Uterus (tissue), 4 donors: ENCODE data around the gene ZNF419. TPM values are rescaled to one million over a fixed set of nuclear protein-coding genes. Genes with fewer than 3 reads are reported as not detected.
"Not testable (repeated sequence)": the region's sequence is repeated elsewhere in the genome, so short reads cannot be mapped to it uniquely, and the experiment has no call there.

Experiments used
- DNase-seq, 2 donors: peaks; one replicate each; pipeline ENCODE4 v3.0.0-alpha.2; 2019 to 2020
- H3K27ac ChIP-seq, 2 donors: fragments of 200-600 bp; sonication (generic); 1 replicate in 1 of 2; 2 replicates in 1 of 2; pipeline ENCODE4 v1.5.1; 2016 to 2018
- H3K27me3 ChIP-seq, 2 donors: fragments of 200-600 bp; sonication (generic); one replicate each; pipeline ENCODE4 v1.5.1; 2018 to 2019; ENCODE audit warnings: control low read depth in 1 of 2
- H3K36me3 ChIP-seq, 2 donors: fragments of 200-600 bp; sonication (generic); one replicate each; pipeline ENCODE4 v1.5.1; 2019; ENCODE audit warnings: control low read depth in 1 of 2
- H3K4me1 ChIP-seq, 2 donors: fragments of 200-600 bp; sonication (generic); one replicate each; pipeline ENCODE4 v1.5.1; 2018 to 2019; ENCODE audit warnings: control low read depth in 1 of 2
- H3K4me3 ChIP-seq, 2 donors: fragments of 200-600 bp; sonication (generic); 1 replicate in 1 of 2; 2 replicates in 1 of 2; pipeline ENCODE4 v1.5.1; 2018 to 2019; ENCODE audit warnings: mild to moderate bottlenecking in 1 of 2
- H3K9me3 ChIP-seq, 2 donors: fragments of 200-600 bp; sonication (generic); one replicate each; pipeline ENCODE4 v1.5.1; 2019; ENCODE audit warnings: control low read depth in 1 of 2
- CTCF ChIP-seq, 4 experiments: fragments of 200-600 bp in 2 of 4; fragments of 450-650 bp in 2 of 4; sonication (generic) in 2 of 4; IDR thresholded peaks; one replicate each; pipeline ENCODE4 v1.5.1; 2016 to 2019; ENCODE audit warnings: antibody characterized with exemption in 4 of 4, mild to moderate bottlenecking in 2 of 4, moderate library complexity in 1 of 4
- POLR2A ChIP-seq, 2 donors: fragments of 450-650 bp; IDR thresholded peaks; one replicate each; pipeline ENCODE4 v1.6.1; 2016; ENCODE audit warnings: antibody characterized with exemption in 2 of 2, mild to moderate bottlenecking in 1 of 2, moderate library complexity in 1 of 2
- intact Hi-C: fragments of 100-400 bp; cut with DNase I; formaldehyde crosslinking; loops from one replicate; pipeline ENCODE4 v1.15.1; 2023; ENCODE audit warnings: low total_unique reads
- total RNA-seq, 4 donors: library from RNA; depleted of rRNA in 3 of 4; stranded (reverse); fragments of >200 nt in 3 of 4; gene quantifications; one replicate each; pipeline versions ENCODE4 v1.1.0 to v1.2.4, GENCODE V29; 2014 to 2023
- donor health status: DM: yes; HTN: yes; CAD: no.

ZNF419 gene
- total RNA-seq, 4 donors from 2014 or later = 2.6 to 69.4 (median 16.9) TPM

DNA sequence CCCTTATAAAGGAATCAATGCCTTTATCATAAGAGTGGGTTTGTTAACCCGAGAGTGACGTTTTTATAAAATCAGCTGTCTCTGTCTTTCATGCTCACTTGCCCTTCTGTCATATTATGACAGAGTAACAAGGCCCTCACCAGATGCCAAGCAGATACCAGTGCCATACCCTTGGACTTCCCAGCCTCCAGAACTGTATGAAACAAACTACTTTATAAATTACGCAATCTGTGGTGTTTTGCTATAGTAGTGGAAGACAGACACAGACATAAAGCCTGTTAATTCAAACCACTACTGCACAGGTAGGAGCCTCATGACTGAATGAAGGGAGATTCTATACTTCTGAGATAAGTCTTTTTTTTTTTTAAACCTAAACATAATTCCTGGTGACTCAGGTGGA is 35.2 kb upstream of the ZNF419 start:
- Histone ChIP-seq H3K4me1 (no peaks in the 10 kb centered on the region), H3K27ac (no peak overlapping the region), H3K36me3 (no peaks in the 10 kb centered on the region), H3K9me3 (peaks cover 0 to 46% of the 10 kb centered on the region in 2 donors), H3K27me3 (no peaks in the 10 kb centered on the region), H3K4me3 (no peak overlapping the region)
- intact Hi-C loops = no loop called here
- TF ChIP-seq CTCF (IDR thresholded peaks at IDR 0.05) (no peak), POLR2A (IDR thresholded peaks at IDR 0.05) (no peak)
- DNase-seq = no peak

GRCh38 chr19:57465680-57466381 is 21.7 kb upstream of the ZNF419 start:
- Histone ChIP-seq H3K9me3 (peaks cover 2 to 63% of the 10 kb centered on the region in 2 donors), H3K4me1 (no peaks in the 10 kb centered on the region), H3K27me3 (no peaks in the 10 kb centered on the region), H3K36me3 (no peaks in the 10 kb centered on the region), H3K27ac (no peak overlapping the region), H3K4me3 (no peak overlapping the region)
- DNase-seq = no peak
- intact Hi-C loops = no loop called here
- TF ChIP-seq POLR2A (IDR thresholded peaks at IDR 0.05) (no peak), CTCF (IDR thresholded peaks at IDR 0.05) (no peak)

DNA sequence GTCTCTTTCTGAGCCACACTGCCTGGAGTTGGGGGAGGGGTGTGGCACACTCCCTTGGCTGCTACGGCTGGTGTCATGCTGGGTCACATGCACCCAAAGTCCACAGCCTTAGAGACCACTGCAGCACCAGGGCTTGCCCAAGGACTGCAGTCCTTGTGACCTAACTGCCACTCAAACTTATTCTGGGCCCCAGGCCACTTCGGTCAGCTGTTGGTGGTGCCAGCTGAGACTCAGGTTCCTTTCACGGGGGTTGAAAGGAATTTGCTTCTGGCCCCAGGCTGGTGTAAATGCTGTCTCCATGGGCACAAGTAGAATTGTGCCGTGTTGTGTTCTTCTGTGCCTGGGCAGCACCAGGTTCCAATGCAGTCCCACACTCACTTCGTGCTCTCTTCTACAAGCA is 21.1 kb upstream of the ZNF419 start:
- intact Hi-C loops = no loop called here
- H3K4me1 ChIP-seq = no peaks in the 10 kb centered on the region
- TF ChIP-seq POLR2A (IDR thresholded peaks at IDR 0.05) (no peak), CTCF (IDR thresholded peaks at IDR 0.05) (no peak)
- no peak for DNase-seq
- H3K36me3 ChIP-seq = no peaks in the 10 kb centered on the region
- H3K27me3 ChIP-seq = no peaks in the 10 kb centered on the region
- H3K4me3 ChIP-seq = no peak overlapping the region
- H3K9me3 ChIP-seq = peaks cover 2 to 65% of the 10 kb centered on the region in 2 donors
- no peak overlapping the region for H3K27ac ChIP-seq

GRCh38 chr19:57473646-57474045 is 13.9 kb upstream of the ZNF419 start:
- Histone ChIP-seq H3K27ac (no peak overlapping the region), H3K36me3 (no peaks in the 10 kb centered on the region), H3K4me3 (no peak overlapping the region), H3K27me3 (no peaks in the 10 kb centered on the region), H3K9me3 (peaks cover 2 to 74% of the 10 kb centered on the region in 2 donors), H3K4me1 (no peaks in the 10 kb centered on the region)
- no peak for DNase-seq
- intact Hi-C loops = no loop called here
- TF ChIP-seq POLR2A (IDR thresholded peaks at IDR 0.05) (no peak), CTCF (IDR thresholded peaks at IDR 0.05) (no peak)

DNA sequence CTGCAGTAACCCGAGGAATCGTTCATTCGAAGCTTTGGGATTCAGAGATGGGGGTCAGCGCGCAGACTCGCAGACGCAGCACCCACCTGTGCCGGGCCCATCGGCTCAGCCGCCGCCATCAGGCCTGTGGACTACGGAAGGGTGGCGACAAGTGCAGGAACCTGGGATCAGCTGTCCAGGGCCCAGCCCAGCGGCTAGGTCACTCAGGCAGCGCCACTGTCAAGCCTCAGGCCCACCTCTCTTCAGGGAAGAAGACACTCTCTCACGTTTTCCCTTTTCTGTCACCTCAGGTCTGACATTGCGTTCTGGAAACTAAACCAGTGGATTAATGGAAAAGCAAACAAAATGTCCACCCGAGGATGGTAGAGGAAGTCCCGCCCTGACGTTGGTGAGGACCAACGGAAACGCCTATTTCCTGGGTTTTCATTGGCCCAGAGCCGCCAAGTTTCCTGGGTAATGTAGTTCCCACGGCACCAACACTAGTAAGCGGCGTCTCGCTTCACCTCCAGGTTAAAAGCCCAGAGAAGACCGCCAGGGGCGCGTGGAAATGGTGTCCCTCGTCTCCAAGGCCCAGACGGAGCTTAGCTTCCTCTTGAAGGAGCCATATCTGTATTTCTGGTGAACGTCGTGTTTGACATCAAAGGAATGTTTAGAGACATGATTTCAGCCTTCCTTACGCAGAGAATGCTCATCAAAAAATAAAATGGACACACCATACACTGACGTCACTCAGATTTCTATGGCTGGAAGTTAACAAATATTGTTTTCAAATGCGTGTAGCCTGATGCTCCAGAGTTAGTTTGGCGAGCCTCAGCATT is 10.2 kb upstream of the ZNF419 start, which contains the start of gene ZNF772:
Gene ZNF772, minus strand, starts transcription at position 376 of the 818 bp plus-strand sequence. Its CDS starts 257 bp downstream, at position 119.
- Histone ChIP-seq H3K27ac (peak within 1 kb of the TSS; percentile 60 to 61), H3K9me3 (peaks cover 0 to 39% of the 10 kb centered on the region in 2 donors), H3K4me3 (peak within 1 kb of the TSS; percentile 40 to 72), H3K36me3 (no peaks in the 10 kb centered on the region), H3K27me3 (no peaks in the 10 kb centered on the region), H3K4me1 (no peaks in the 10 kb centered on the region)
- TF ChIP-seq CTCF (IDR thresholded peaks at IDR 0.05) (peak in 2 of 4 experiments; percentile 28 to 38), POLR2A (IDR thresholded peaks at IDR 0.05) (no peak)
- peak; percentile 84 to 85 for DNase-seq
- intact Hi-C loops = no loop called here

- H3K4me1 ChIP-seq, DNase-seq, H3K36me3 ChIP-seq, H3K4me3 ChIP-seq, H3K9me3 ChIP-seq, H3K27me3 ChIP-seq, H3K27ac ChIP-seq, intact Hi-C loops: not testable (repeated sequence)
Measured at GRCh38 chr19:57488299-57488644, 722 bp downstream of the ZNF419 start.

- H3K4me3 ChIP-seq, H3K27ac ChIP-seq, DNase-seq, H3K27me3 ChIP-seq, H3K4me1 ChIP-seq, H3K36me3 ChIP-seq, intact Hi-C loops: not testable (repeated sequence)
- H3K9me3 ChIP-seq = peaks cover 0 to 17% of the 10 kb centered on the region in 2 donors
Measured at GRCh38 chr19:57499332-57499679, 11.8 kb downstream of the ZNF419 start.
